ENCODE data around the gene TKFC.
A peak's percentile ranks its signal among the peaks of the same experiment; 100 is the strongest.

Gene TKFC, protein sequence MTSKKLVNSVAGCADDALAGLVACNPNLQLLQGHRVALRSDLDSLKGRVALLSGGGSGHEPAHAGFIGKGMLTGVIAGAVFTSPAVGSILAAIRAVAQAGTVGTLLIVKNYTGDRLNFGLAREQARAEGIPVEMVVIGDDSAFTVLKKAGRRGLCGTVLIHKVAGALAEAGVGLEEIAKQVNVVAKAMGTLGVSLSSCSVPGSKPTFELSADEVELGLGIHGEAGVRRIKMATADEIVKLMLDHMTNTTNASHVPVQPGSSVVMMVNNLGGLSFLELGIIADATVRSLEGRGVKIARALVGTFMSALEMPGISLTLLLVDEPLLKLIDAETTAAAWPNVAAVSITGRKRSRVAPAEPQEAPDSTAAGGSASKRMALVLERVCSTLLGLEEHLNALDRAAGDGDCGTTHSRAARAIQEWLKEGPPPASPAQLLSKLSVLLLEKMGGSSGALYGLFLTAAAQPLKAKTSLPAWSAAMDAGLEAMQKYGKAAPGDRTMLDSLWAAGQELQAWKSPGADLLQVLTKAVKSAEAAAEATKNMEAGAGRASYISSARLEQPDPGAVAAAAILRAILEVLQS

DNA sequence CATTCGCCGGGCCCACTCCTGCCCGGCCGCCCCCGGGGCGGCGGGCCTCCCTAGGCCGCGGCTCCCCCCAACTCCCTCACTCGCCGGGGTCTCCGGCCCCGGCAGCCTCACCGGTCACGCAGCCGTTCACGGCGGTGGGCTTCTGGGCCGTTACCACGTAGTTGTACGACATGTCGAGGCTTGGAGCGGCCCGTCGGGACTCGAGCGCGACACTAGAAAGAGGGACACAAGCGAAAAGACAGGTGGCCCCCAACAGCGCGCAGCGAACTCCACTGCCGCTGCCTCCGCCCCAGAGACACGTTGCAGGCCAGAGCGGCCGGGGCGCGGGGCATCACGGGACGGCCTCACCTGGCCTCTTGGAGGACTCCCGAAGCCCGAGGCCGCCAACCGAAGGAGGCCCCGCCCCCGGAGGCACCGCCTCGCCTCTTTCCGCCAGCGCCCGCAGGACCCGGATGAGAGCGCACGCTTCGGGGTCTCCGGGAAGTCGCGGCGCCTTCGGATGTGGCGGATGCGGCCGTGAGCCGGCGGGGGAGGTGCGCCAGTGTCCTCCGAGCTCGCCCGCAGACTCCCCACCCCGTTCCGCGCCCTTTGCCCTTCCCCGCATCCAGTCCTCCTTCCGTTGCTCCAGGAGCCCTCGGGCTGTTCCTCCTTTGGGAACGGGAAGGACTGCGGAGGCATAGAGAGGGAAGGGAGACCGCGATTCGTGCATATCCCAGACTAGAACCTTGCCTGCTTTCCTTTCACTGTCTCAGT, at the start of gene TKFC, which contains the start of gene DDB1:
Gene TKFC, plus strand, starts transcription at position 432 of the 753 bp plus-strand sequence. CDS start 1,501 bp downstream, outside the sequence.
Gene DDB1, minus strand, starts transcription at position 309 of the 753 bp plus-strand sequence. Its CDS starts 137 bp downstream, at position 172.
- peak; percentile 70 to 78 for DNase-seq

DNA sequence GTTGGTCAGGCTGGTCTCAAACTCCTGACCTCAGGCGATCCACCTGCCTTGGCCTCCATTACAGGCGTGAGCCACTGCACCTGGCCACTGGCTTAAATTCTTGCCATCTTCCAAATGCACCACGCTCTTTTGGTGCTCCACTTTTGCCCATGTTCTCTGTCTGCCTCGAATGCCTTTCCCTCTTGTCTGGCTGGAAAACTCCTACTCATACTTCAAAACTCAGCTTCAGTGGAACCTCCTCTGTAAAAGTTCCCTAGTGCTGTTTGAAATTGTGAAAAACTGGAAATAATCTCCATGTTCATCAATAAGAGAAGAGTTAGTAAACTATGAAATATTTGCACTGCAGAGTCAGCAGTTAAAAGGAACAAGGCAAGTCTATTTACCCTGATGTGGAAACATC, 49.4 kb upstream of the TKFC start:
- no peak for DNase-seq

DNA sequence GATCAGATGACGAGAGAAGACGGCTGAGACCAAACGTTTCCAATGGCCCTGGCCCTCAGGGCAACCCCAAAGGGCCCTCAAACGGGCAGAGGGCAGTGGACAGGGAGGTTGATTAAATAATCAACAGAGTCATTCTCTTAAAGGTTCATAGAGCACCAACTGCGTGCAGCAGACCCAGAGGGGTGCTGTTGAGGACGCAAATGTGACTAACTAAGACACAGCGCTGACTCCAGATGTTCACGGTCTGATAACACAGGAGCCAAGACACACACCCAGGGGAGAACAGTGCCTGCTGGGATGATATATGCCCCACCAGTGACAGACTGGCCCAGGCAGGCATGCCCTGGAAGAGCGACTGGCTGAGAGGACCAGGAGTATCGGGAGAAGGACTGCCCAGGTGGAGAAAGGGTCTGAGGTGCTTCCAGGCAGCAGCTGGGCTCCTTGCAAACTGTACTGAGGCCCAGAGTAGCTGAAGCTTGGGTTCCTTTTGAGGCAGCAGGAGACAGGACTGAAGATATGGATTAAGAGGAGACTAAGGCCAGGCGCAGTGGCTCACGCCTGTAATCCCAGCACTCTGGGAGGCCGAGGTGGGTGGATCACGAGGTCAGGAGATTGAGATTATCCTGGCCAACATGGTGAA, 45.6 kb upstream of the TKFC start:
- no peak for DNase-seq

DNA sequence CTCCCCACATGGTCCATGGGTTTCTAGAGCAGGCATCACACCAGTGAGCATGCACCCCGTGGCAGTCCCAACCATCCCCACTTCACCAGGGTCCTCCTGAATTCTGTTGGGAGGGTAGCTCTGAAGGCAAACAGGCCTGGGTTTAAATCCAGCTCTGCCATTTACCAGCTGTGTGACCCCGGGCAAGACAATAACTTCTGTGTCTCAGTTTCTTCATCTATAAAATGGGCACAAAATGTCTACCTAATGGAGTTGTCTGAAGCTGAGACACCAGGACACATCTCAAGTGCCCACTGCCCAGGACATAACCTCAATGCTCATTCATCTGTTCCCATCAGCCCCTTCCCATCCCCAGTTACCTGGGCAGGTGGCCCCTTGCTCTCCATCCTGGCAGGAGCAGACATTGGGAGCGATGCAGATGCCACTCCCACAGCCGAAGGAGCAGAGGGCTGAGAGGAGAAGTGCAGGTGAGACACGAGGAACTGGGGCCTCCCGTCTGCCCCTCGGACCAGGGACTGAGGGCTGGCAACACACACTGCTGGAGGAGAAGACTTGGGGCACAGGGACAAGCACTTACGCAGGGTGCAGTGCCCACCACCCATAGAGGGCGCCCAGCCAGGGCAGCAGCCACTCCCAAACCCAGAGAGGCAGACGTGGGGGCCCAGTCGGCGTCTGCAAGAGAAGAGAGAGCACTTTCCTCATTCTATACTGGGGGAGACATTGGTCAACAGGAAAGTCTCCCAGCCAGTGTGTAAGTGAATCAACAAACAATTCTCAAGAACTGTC, 41.9 kb upstream of the TKFC start:
- no peak for DNase-seq

DNA sequence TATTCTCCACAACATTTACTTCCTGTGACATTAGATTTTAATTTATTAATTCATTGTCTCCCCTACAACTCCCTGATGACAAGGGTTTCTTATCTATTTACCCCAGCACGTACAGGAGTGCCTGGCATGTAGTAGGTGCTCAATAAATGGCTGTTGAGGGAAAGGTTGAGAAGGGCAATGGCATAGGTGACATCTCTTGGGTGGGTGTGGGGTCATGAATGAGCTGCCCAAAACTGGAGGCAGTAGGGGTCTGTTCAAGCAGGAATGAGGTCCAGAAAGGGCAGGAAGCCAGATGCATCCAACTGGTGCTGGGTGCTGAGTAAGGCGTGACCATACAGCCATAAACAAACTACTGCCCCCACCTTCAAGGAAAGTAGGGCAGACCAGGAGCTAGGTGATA, 40.7 kb upstream of the TKFC start:
- DNase-seq = no peak

DNA sequence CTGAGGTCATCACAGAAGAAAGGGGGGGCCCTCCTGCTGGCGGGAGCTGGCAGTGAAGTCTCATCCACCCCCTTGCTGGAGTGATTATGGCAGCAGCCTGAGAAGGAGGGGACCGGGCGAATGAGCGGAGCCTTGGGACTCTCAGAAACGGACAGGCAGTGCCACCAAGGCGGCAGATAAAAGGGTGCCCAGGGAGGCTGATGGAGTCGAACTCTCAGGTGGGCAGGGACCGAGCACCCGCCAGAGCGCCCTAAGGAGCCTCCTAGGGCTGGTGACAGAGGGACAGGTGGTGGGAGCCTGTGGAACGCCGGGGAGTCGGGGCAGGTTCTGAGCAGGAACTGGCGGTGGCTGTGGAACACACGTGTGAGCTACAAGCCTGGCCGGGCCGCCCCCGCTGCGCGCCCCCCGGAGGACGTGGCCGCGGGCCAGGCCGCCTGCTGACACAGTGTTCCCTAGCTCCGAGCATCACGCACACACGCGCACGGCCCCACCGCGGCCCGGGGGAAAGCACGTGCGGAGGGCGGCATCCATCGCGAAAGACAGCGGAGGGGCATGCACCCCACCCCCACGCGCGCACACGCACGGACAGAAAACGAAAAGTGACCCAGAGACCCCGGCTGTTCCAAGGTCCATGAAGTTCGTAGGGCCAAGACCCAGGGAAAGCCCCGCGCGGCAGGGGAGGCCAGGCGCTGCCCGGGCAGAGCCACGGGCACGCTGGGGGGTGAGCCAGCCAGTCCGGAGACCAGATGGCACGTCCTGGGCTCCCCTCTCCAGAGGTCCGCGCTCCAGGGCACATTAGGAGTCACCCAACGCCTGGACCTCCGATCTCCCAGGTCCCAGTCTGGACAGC, 38.9 kb upstream of the TKFC start:
- DNase-seq = no peak

DNA sequence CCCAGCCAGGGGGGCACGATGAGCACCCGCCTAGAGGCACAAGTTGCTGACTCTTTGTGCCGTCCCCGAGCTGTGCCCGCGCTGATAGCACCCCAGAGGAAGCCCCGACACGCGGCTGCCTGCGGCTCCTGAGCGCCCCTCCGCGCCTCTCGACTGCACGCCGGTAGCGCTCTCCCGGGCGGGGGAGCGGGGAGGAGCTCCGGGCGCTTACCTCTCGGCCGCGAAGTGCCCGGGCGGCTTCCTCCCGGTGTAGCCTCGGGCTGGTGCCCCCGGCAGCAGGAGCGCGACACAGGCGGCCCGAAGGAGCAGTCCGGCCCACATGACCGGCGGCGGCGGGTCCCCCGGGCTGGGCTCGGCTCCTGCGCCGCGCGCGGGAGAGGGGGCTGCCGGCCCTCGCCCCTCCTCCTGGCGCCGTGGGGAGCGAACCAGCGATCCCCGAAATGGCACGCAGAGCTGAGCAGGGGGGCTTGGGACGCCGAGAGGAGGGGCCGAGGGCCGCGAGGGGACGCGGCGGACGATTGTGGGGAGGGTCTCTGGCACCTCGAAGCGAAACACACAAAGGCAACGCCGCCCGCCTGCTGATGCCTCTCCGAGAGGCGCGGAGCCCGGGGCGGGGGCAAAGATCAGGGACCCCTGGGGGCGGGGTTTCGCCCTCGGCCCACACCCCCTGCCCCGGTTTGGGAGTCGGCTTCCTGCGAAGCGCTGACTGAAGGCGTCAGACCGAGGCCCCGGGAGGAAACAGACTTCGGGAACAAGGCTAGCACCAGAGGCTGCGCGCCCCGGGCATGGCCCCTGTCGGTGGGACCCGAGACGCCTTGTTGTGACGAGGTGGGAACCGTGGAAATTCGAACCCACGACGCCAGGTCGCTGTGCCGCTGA, 38.1 kb upstream of the TKFC start, which contains the start of gene VWCE:
Gene VWCE, minus strand, starts transcription at position 600 of the 879 bp plus-strand sequence. Its CDS starts 279 bp downstream, at position 321.
- DNase-seq = peak; percentile 22 to 30

DNA sequence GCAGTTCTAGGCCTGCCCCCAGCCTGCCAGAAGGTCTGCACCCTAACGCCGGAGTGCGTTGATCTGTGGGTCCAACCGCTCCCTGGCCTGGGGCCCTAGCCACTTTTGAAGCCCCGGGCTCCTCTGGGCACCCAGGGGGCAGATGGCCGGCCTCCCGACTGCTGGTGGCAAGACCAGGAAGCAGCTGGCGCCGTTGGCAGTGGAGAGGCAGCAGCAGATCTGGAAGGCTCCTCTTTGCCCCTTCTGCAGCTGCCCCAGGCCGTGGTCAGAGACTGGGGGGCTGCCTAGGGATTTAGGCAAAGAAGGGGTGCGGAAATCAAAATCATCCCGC, 37.5 kb upstream of the TKFC start:
- DNase-seq = no peak

DNA sequence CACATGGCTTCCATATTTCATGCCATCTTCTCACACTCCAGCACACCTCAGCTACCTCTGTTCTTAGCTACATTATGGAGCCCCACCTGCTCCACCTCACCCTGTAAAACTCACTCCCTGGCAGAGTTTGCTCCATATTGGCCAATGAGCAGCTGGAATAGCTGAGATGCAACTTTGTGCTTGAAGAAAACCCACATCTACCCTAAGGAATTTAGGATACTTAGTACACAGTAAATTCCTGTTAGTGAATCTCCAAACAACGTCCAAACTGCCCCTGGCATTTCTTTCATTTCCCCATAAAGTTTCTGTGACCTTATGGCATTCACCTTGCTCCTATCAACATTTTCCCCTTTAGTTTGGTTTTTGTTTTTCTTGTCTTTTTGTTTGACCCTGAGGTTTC, 35.7 kb upstream of the TKFC start:
- no peak for DNase-seq

DNA sequence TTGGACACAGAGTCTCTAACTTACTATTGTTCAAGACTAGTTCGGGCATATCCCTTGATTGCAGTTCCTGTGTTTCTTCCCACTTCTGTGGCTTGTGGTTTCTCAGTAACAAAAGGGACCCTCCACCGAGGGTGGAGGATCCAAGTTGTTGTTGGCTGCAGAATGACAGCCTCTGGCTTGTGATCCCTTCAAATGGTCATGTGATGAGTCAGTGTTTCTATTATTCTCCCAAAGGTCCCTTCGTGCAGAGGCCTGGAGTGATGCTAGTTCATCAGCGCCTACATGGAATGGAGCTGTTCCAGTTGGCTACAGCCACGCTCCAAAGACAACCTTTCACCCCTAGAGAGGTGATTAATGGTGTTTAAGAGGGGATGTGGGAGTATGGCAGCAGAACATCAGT, 35.3 kb upstream of the TKFC start:
- no peak for DNase-seq

DNA sequence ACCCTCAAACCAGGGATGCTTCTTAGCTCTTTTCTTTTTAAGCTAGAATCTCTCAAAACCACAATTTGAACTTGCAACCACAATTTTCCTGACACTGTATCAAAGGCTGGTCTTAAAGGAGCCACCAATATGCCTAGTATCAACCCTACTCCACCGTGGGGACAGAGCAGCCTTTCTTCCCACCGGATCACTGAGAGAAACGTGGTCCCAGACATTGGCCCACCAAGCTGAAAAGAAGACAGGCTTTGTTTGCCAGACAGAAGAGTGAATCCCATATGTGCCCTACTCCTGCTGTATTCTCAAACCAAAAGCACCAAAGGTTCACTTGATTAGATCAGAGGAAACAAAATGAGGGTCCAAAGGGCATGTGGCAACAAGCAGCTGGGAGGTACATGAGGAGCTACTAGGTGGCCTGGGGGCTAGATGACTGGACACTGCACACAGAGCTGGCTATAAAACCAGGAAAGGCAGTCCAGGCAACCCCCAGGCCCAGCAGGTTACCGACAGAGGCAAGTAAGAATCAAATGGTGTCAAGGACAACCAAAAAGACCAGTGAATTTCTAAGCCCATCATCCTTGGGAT, 34.3 kb upstream of the TKFC start:
- DNase-seq = no peak

DNA sequence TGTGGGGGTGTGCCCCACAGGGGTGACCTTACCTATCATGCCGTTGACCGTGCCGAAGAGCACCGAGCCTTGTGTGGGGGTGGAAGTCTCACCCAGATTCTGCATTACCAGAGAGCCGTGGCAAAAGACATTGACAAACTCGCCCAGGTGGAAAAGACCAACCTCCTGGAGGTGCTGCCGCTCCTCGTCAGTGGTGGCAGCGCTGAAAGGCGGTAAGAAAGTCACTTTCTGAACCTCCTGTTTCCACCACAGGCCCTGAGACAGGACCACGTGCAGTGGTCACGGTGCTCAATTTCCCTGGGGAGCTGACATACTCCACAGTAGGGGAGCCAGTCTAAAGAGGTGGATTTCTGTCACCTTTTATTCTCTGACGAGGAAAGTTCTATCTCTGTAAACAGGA, 30.5 kb upstream of the TKFC start:
- DNase-seq = no peak

DNA sequence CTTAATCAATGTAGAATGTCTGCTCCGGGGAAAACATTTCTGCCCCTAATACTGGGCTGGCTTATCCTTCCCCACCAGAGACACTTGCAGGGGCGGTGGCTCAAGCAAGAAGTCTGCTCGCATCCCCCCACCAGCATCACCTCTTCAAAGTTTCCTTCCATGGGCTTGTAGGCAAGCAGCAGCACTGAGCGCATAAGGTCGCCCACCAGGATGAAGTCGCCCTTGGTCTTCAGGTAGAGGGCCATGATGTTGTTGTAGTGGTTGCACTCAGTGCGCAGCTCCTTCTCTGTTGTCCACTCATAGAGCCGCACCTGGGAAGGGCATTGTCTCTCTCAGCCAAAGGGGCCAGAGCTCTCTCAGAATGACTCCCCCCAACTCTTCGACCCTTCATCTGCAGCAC, 29.3 kb upstream of the TKFC start:
- no peak for DNase-seq

DNA sequence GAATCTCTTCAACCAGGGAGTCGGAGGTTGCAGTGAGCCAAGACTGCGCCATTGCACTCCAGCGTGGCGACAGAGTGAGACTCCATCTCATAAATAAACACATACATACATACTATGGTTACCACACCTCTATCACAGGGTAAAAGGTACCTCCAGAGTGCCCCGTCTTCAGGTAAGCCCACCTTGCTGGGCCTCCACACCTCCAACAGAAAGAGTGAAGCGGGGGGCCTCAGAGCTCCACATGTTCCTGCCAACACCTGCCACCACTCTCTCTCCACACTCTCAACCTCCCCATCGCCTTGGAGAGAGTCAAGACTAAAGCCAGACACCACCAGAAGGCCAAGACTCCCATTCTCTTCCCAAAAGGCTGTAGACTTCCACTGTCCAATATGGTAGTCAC, 27.6 kb upstream of the TKFC start:
- no peak for DNase-seq

DNA sequence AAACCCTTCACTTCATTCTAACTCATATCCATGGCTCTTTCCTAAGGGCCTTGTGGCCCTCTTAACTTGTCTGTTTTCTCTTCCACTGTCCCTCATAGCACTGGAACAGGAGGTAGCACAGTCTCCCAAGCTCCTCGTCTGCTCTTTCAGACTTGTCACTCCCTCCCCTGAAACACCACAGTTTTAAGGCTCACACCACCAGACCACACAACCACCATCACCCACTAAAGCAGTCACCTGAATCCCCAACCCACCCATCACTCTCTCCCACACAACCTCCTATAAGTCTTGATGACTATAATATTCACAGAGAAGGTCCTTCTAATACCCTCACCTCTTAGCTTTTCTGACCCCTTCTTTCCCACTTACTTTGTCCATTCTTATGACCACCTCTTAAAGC, 26.8 kb upstream of the TKFC start:
- DNase-seq = no peak

DNA sequence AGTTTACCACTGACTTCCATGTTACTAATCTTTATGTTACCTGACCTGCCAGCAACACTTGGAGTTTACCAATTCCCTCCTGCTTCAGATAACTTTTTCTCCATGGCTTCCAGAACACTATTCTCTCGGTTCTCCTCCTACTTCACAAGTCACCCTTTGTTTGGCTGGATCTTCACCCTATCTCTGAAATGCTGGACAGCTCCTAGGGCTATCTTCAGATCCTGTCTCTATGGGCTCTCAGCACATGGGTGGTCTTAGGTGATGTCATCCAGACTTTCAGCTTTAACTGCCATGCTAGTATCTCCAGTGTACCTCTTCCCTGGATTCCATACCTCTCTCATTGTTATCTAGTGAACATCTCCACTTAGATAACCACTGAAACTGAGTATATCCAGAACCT, 25.7 kb upstream of the TKFC start:
- DNase-seq = no peak

DNA sequence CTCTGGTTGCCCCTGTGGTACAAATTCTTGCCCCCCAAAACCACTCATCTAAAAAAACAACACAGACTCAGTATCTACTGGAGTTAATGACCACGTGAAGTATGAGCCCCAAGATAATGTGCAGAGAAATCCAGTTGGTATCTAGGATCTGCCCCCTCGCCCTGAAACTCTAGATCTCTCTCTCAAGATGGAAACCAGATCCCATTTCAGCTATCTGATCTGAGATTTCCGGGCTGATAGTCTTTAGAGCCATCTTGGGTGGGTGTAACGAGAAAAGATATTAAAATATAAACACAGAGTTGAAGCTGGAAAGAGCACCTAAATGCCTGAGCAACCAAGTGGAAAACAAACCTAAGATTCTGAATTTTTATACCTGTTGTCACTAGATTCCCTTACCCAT, 23.9 kb upstream of the TKFC start:
- no peak for DNase-seq

DNA sequence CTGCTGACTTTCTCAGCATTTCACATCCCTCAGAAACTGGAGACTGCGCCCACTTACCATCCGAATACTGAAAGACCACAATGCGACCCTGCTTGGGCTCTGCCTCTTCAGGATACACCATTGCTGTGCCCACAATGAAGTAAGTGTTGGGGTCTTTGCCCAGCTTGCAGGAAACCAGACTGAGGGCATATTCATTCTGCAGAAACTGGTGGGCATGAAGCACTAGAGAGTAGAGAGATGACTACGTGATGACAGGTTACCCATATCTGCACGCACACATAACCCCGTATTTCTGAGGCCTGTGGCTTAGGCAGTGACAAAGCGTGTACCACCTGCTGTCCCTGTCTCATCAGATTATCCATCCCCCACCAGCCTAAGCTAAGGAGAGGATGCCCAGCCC, 23.3 kb upstream of the TKFC start:
- DNase-seq = no peak

DNA sequence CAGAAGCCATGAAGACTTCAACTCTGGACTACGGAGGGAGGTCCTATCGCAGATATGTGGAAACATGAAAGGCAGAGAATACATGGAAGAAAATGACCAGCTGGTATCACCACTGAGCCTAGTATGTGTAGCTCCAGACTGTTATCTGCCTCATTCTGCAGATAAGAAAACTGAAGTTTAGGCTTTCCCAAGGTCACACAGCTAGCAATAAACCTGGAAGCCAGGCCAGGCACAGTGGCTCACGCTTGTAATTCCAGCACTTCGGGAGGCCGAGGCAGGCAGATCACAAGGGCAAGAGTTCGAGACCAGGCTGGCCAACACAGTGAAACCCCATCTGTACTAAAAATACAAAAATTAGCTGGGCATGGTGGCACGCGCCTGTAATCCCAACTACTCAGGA, 22.3 kb upstream of the TKFC start:
- DNase-seq = no peak

DNA sequence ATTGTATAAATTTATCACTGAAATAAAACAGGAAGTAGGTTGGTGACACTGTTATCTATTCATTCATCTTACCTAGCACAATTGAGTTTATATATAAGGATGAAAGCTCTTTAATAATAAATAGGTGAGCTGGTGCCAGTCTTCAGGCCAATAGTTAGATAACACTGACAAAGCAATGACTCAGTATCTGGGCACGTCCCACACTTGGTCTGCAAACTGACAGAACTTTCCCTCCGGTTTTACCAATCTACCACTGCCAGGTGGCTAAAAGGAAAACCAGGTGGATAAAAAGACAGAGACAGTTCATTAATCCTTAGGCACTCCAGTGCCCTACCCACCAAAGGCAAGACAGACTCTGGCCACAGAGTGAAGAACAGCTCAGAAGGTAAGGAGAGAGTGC, 17.8 kb upstream of the TKFC start:
- no peak for DNase-seq

Measured in AML-193 (cell line).